HCT116 (cell line): Measurements from ENCODE around the gene C14orf180.

Source experiments
- CEBPB ChIP-seq: IDR thresholded peaks from 2 replicates; pipeline ENCODE4 v1.6.1; 2012; ENCODE audit warnings: low read depth
- EGR1 ChIP-seq: IDR thresholded peaks from 2 replicates; pipeline ENCODE4 v1.6.1; 2012; ENCODE audit warnings: low read depth
- EZH2 ChIP-seq: fragments of 200-600 bp; sonication (generic); IDR thresholded peaks from 2 replicates; pipeline ENCODE4 v1.6.1; 2017; ENCODE audit warnings: antibody characterized with exemption, mixed run types
- JUND ChIP-seq: IDR thresholded peaks from 2 replicates; pipeline ENCODE4 v1.6.1; 2012
- POLR2A ChIP-seq: IDR thresholded peaks from 2 replicates; pipeline ENCODE4 v1.7.0; 2011; ENCODE audit warnings: borderline replicate concordance; ENCODE audit not compliant: insufficient read depth, insufficient read length; ENCODE audit errors: extremely low read depth
- POLR2AphosphoS5 ChIP-seq: IDR thresholded peaks from 2 replicates; pipeline ENCODE4 v1.6.1; 2011; ENCODE audit warnings: mild to moderate bottlenecking, low read depth, low read length, moderate library complexity
- RAD21 ChIP-seq: IDR thresholded peaks from 2 replicates; pipeline ENCODE4 v1.6.1; 2012; ENCODE audit warnings: low read depth, mild to moderate bottlenecking
- SRF ChIP-seq: IDR thresholded peaks from 2 replicates; pipeline ENCODE4 v1.6.1; 2012; ENCODE audit warnings: low read depth
- YY1 ChIP-seq: IDR thresholded peaks from 2 replicates; pipeline ENCODE4 v1.6.1; 2011; ENCODE audit warnings: low read length, low read depth, moderate library complexity, mild to moderate bottlenecking; ENCODE audit not compliant: insufficient replicate concordance; ENCODE audit errors: extremely low read depth
- ZNF274 ChIP-seq: fragments of 200-500 bp; sonication (Bioruptor generic); IDR thresholded peaks from 2 replicates; pipeline ENCODE4 v1.6.1; 2014; ENCODE audit warnings: mild to moderate bottlenecking, low read depth, low read length, inconsistent platforms
- TF ChIP-seq, protein P1 (sequence below), 3 experiments: fragments of 200-600 bp in 1 of 3; sonication (generic) in 1 of 3; IDR thresholded peaks in 2 of 3; conservative IDR thresholded peaks in 1 of 3; 2 replicates each; pipeline ENCODE4 v1.5.1; 2012 to 2017; ENCODE audit warnings: low read depth in 2 of 3, low read length in 2 of 3, antibody characterized with exemption in 1 of 3, borderline replicate concordance in 1 of 3, control low read depth in 1 of 3, mild to moderate bottlenecking in 1 of 3, mixed read lengths in 1 of 3, mixed run types in 1 of 3, moderate library complexity in 1 of 3; ENCODE audit not compliant: insufficient read depth in 1 of 3
- TF ChIP-seq, protein P2 (sequence below): IDR thresholded peaks from 2 replicates; pipeline ENCODE4 v1.6.1; 2012; ENCODE audit warnings: low read depth
- TF ChIP-seq, protein P3 (sequence below): IDR thresholded peaks from 2 replicates; pipeline ENCODE4 v1.6.1; 2011; ENCODE audit warnings: mild to moderate bottlenecking, low read length, moderate library complexity; ENCODE audit not compliant: insufficient replicate concordance; ENCODE audit errors: extremely low read depth
- TF ChIP-seq, protein P4 (sequence below): IDR thresholded peaks from 2 replicates; pipeline ENCODE4 v1.6.1; 2012

DNA sequence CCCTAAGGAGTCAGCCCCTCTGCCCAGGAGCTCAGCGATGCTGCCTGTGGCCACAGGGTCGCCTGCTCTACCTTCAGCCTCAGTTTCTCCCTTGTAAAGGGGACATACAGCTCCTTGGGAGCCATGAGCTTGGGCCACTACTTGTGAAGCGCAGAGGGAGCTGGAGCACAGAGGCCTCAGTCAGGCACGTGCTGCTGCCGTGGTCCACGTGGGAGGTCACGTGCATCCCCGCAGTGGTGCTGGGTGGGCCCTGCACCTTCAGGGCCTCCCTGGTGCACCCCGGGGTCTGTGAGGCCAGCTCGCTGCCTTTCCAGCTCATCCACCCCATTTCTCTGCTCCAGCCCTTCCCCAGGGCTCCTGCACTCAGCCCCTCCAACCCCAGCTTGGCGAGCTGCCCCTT lies 10.9 kb upstream of the C14orf180 start:
- TF ChIP-seq CEBPB: no peak
- TF ChIP-seq POLR2A: no peak
- TF ChIP-seq, protein P1, sequence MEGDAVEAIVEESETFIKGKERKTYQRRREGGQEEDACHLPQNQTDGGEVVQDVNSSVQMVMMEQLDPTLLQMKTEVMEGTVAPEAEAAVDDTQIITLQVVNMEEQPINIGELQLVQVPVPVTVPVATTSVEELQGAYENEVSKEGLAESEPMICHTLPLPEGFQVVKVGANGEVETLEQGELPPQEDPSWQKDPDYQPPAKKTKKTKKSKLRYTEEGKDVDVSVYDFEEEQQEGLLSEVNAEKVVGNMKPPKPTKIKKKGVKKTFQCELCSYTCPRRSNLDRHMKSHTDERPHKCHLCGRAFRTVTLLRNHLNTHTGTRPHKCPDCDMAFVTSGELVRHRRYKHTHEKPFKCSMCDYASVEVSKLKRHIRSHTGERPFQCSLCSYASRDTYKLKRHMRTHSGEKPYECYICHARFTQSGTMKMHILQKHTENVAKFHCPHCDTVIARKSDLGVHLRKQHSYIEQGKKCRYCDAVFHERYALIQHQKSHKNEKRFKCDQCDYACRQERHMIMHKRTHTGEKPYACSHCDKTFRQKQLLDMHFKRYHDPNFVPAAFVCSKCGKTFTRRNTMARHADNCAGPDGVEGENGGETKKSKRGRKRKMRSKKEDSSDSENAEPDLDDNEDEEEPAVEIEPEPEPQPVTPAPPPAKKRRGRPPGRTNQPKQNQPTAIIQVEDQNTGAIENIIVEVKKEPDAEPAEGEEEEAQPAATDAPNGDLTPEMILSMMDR (IDR thresholded peaks at IDR 0.05 in 2 of 3, conservative IDR thresholded peaks at IDR 0.05 in 1 of 3; ENCODE audit: borderline replicate concordance in 1 of 3, insufficient read depth in 1 of 3, low read depth in 2 of 3, low read length in 2 of 3): no peak
- no peak for TF ChIP-seq POLR2AphosphoS5
- TF ChIP-seq, protein P2, sequence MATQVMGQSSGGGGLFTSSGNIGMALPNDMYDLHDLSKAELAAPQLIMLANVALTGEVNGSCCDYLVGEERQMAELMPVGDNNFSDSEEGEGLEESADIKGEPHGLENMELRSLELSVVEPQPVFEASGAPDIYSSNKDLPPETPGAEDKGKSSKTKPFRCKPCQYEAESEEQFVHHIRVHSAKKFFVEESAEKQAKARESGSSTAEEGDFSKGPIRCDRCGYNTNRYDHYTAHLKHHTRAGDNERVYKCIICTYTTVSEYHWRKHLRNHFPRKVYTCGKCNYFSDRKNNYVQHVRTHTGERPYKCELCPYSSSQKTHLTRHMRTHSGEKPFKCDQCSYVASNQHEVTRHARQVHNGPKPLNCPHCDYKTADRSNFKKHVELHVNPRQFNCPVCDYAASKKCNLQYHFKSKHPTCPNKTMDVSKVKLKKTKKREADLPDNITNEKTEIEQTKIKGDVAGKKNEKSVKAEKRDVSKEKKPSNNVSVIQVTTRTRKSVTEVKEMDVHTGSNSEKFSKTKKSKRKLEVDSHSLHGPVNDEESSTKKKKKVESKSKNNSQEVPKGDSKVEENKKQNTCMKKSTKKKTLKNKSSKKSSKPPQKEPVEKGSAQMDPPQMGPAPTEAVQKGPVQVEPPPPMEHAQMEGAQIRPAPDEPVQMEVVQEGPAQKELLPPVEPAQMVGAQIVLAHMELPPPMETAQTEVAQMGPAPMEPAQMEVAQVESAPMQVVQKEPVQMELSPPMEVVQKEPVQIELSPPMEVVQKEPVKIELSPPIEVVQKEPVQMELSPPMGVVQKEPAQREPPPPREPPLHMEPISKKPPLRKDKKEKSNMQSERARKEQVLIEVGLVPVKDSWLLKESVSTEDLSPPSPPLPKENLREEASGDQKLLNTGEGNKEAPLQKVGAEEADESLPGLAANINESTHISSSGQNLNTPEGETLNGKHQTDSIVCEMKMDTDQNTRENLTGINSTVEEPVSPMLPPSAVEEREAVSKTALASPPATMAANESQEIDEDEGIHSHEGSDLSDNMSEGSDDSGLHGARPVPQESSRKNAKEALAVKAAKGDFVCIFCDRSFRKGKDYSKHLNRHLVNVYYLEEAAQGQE: no peak
- no peak for TF ChIP-seq JUND
- no peak for TF ChIP-seq EGR1
- TF ChIP-seq YY1: no peak
- TF ChIP-seq, protein P3, sequence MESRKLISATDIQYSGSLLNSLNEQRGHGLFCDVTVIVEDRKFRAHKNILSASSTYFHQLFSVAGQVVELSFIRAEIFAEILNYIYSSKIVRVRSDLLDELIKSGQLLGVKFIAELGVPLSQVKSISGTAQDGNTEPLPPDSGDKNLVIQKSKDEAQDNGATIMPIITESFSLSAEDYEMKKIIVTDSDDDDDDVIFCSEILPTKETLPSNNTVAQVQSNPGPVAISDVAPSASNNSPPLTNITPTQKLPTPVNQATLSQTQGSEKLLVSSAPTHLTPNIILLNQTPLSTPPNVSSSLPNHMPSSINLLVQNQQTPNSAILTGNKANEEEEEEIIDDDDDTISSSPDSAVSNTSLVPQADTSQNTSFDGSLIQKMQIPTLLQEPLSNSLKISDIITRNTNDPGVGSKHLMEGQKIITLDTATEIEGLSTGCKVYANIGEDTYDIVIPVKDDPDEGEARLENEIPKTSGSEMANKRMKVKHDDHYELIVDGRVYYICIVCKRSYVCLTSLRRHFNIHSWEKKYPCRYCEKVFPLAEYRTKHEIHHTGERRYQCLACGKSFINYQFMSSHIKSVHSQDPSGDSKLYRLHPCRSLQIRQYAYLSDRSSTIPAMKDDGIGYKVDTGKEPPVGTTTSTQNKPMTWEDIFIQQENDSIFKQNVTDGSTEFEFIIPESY: no peak
- no peak for TF ChIP-seq ZNF274
- no peak for TF ChIP-seq EZH2
- TF ChIP-seq, protein P4, sequence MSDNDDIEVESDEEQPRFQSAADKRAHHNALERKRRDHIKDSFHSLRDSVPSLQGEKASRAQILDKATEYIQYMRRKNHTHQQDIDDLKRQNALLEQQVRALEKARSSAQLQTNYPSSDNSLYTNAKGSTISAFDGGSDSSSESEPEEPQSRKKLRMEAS: no peak
- TF ChIP-seq SRF: no peak
- no peak for TF ChIP-seq RAD21
